HCT116 (cell line): ENCODE data around the gene PTBP1. TPM values are rescaled to one million over a fixed set of nuclear protein-coding genes. Genes with fewer than 3 reads are reported as not detected.

Source experiments
- ATAC-seq: fragments of 200-7000 bp; cut with Tn5 transposase; 2 replicates; pipeline ENCODE4 v1.9.1; 2020; ENCODE audit warnings: mild to moderate bottlenecking, moderate library complexity
- BruUV-seq: library from RNA; stranded (reverse); fragments of 400-500 nt; replicated peaks from 2 replicates; lab custom pipeline; 2021; lab: Mats Ljungman, UMichigan
- CTCF ChIA-PET: fragments of 300-600 bp; sonication (Branson Sonifier 250); formaldehyde crosslinking; loops from one replicate; lab custom pipeline; 2021; ENCODE audit warnings: antibody characterized with exemption; lab: Charles Lee
- POLR2A ChIA-PET: fragments of 300-600, 350-600 bp; sonication (Branson Sonifier 250); formaldehyde crosslinking; loops from one replicate; lab custom pipeline; 2021; ENCODE audit warnings: antibody characterized with exemption; lab: Charles Lee
- RAD21 ChIA-PET, 2 experiments: fragments of 300-600 bp; sonication (Branson Sonifier 250); formaldehyde crosslinking; loops; one replicate each; lab custom pipeline; 2023; ENCODE audit warnings: low total read pairs in 2 of 2; ENCODE audit not compliant: uncharacterized antibody in 2 of 2, unreplicated experiment in 2 of 2, low non-redundant PET in 1 of 2; lab: Charles Lee
- DNase-seq: peaks from one replicate; pipeline ENCODE4 v3.0.0-alpha.2; 2010; ENCODE audit warnings: low read depth, low spot score
- H2AFZ ChIP-seq: fragments of 200-600 bp; shearing (Covaris generic), sonication (generic); 2 replicates; pipeline ENCODE4 v1.6.1; 2017; ENCODE audit warnings: low read depth, mixed run types, mixed read lengths, antibody characterized with exemption, low read length; ENCODE audit not compliant: poor library complexity, severe bottlenecking
- H3K27ac ChIP-seq: 2 replicates; pipeline ENCODE4 v1.5.1; 2012; ENCODE audit warnings: low read depth, low read length
- H3K27me3 ChIP-seq: fragments of 200-600 bp; sonication (generic); 2 replicates; pipeline ENCODE4 v1.6.1; 2016; ENCODE audit warnings: mixed run types, low read length, mixed read lengths; ENCODE audit not compliant: insufficient read depth
- H3K36me3 ChIP-seq, 2 experiments: fragments of 200-500 bp in 1 of 2; fragments of 200-600 bp in 1 of 2; sonication (Bioruptor generic) in 1 of 2; sonication (generic) in 1 of 2; 2 replicates each; pipeline versions ENCODE4 v1.5.1 to v1.6.1; 2014 to 2016; ENCODE audit warnings: low read length in 2 of 2, inconsistent platforms in 1 of 2, mixed read lengths in 1 of 2, mixed run types in 1 of 2; ENCODE audit not compliant: insufficient read depth in 2 of 2, control insufficient read depth in 1 of 2
- H3K4me1 ChIP-seq, 2 experiments: fragments of 200-600 bp in 1 of 2; sonication (generic) in 1 of 2; 2 replicates each; pipeline versions ENCODE4 v1.5.1 to v1.6.1; 2012 to 2017; ENCODE audit warnings: low read length in 2 of 2, inconsistent platforms in 1 of 2, mild to moderate bottlenecking in 1 of 2, mixed read lengths in 1 of 2, mixed run types in 1 of 2, moderate library complexity in 1 of 2; ENCODE audit not compliant: insufficient read depth in 2 of 2, control insufficient read depth in 1 of 2
- H3K4me2 ChIP-seq: fragments of 200-600 bp; sonication (generic); 2 replicates; pipeline ENCODE4 v1.6.1; 2017; ENCODE audit warnings: mixed run types, low read length, mixed read lengths
- H3K4me3 ChIP-seq, 2 experiments: fragments of 200-600 bp in 1 of 2; sonication (generic) in 1 of 2; replicated peaks in 1 of 2; 2 replicates each; pipeline ENCODE4 v1.5.1; 2011 to 2016; ENCODE audit warnings: low read length in 2 of 2, control low read depth in 1 of 2, low read depth in 1 of 2, mild to moderate bottlenecking in 1 of 2, mixed read lengths in 1 of 2, mixed run types in 1 of 2
- H3K79me2 ChIP-seq: fragments of 200-600 bp; sonication (generic); 2 replicates; pipeline ENCODE4 v1.6.1; 2017; ENCODE audit warnings: mild to moderate bottlenecking, mixed run types, low read length, moderate library complexity, mixed read lengths; ENCODE audit not compliant: insufficient read depth
- H3K9ac ChIP-seq: fragments of 200-600 bp; sonication (generic); 2 replicates; pipeline ENCODE4 v1.6.1; 2016; ENCODE audit warnings: low read length, mixed read lengths
- H3K9me2 ChIP-seq: fragments of 200-600 bp; sonication (generic), shearing (Covaris generic); 2 replicates; pipeline ENCODE4 v1.6.1; 2017; ENCODE audit warnings: mixed run types, mild to moderate bottlenecking, moderate library complexity; ENCODE audit not compliant: insufficient read depth
- H3K9me3 ChIP-seq, 2 experiments: fragments of 200-500 bp in 1 of 2; fragments of 200-600 bp in 1 of 2; sonication (Bioruptor generic) in 1 of 2; sonication (generic) in 1 of 2; 2 replicates each; pipeline ENCODE4 v1.6.1; 2014 to 2017; ENCODE audit warnings: low read length in 2 of 2, mixed read lengths in 2 of 2, inconsistent platforms in 1 of 2, low read depth in 1 of 2, mild to moderate bottlenecking in 1 of 2, mixed run types in 1 of 2, moderate library complexity in 1 of 2; ENCODE audit not compliant: control insufficient read depth in 1 of 2, insufficient read depth in 1 of 2
- H4K20me1 ChIP-seq: fragments of 200-600 bp; sonication (generic), shearing (Covaris generic); 2 replicates; pipeline ENCODE4 v1.6.1; 2017; ENCODE audit warnings: mixed run types, mild to moderate bottlenecking, moderate library complexity; ENCODE audit not compliant: insufficient read depth
- CBX3 ChIP-seq: IDR thresholded peaks from 2 replicates; pipeline ENCODE4 v1.6.1; 2012; ENCODE audit warnings: low read depth
- CEBPB ChIP-seq: IDR thresholded peaks from 2 replicates; pipeline ENCODE4 v1.6.1; 2012; ENCODE audit warnings: low read depth
- CTCF ChIP-seq, 3 experiments: fragments of 200-600 bp in 1 of 3; sonication (generic) in 1 of 3; IDR thresholded peaks in 2 of 3; conservative IDR thresholded peaks in 1 of 3; 2 replicates each; pipeline ENCODE4 v1.5.1; 2012 to 2017; ENCODE audit warnings: low read depth in 2 of 3, low read length in 2 of 3, antibody characterized with exemption in 1 of 3, borderline replicate concordance in 1 of 3, control low read depth in 1 of 3, mild to moderate bottlenecking in 1 of 3, mixed read lengths in 1 of 3, mixed run types in 1 of 3, moderate library complexity in 1 of 3; ENCODE audit not compliant: insufficient read depth in 1 of 3
- EGR1 ChIP-seq: IDR thresholded peaks from 2 replicates; pipeline ENCODE4 v1.6.1; 2012; ENCODE audit warnings: low read depth
- ELF1 ChIP-seq: IDR thresholded peaks from 2 replicates; pipeline ENCODE4 v1.6.1; 2012; ENCODE audit warnings: low read depth, borderline replicate concordance
- EZH2 ChIP-seq: fragments of 200-600 bp; sonication (generic); IDR thresholded peaks from 2 replicates; pipeline ENCODE4 v1.6.1; 2017; ENCODE audit warnings: antibody characterized with exemption, mixed run types
- EZH2phosphoT487 ChIP-seq: fragments of 200-600 bp; IDR thresholded peaks from 2 replicates; pipeline ENCODE4 v1.6.1; 2018; ENCODE audit warnings: antibody characterized with exemption, borderline replicate concordance
- FOSL1 ChIP-seq: IDR thresholded peaks from 2 replicates; pipeline ENCODE4 v1.6.1; 2012; ENCODE audit warnings: low read depth
- JUND ChIP-seq: IDR thresholded peaks from 2 replicates; pipeline ENCODE4 v1.6.1; 2012
- MAX ChIP-seq: IDR thresholded peaks from 2 replicates; pipeline ENCODE4 v1.6.1; 2012
- POLR2A ChIP-seq: IDR thresholded peaks from 2 replicates; pipeline ENCODE4 v1.7.0; 2011; ENCODE audit warnings: borderline replicate concordance; ENCODE audit not compliant: insufficient read depth, insufficient read length; ENCODE audit errors: extremely low read depth
- POLR2AphosphoS5 ChIP-seq: IDR thresholded peaks from 2 replicates; pipeline ENCODE4 v1.6.1; 2011; ENCODE audit warnings: mild to moderate bottlenecking, low read depth, low read length, moderate library complexity
- RAD21 ChIP-seq: IDR thresholded peaks from 2 replicates; pipeline ENCODE4 v1.6.1; 2012; ENCODE audit warnings: low read depth, mild to moderate bottlenecking
- TCF7L2 ChIP-seq: IDR thresholded peaks from 2 replicates; pipeline ENCODE4 v1.7.0; 2011; ENCODE audit warnings: borderline replicate concordance, inconsistent platforms; ENCODE audit not compliant: insufficient read depth, insufficient read length; ENCODE audit errors: extremely low read depth
- ZBTB33 ChIP-seq: IDR thresholded peaks from 2 replicates; pipeline ENCODE4 v1.6.1; 2011; ENCODE audit warnings: mild to moderate bottlenecking, low read length, moderate library complexity; ENCODE audit not compliant: insufficient replicate concordance; ENCODE audit errors: extremely low read depth
- ZFX ChIP-seq: fragments of 450-650 bp; IDR thresholded peaks from 2 replicates; pipeline ENCODE4 v1.6.1; 2017
- ZNF274 ChIP-seq: fragments of 200-500 bp; sonication (Bioruptor generic); IDR thresholded peaks from 2 replicates; pipeline ENCODE4 v1.6.1; 2014; ENCODE audit warnings: mild to moderate bottlenecking, low read depth, low read length, inconsistent platforms
- intact Hi-C: fragments of 100-400 bp; cut with micrococcal nuclease; formaldehyde crosslinking; loops from 2 replicates; pipeline ENCODE4 v1.10.0; 2022
- total RNA-seq: library from RNA; stranded (reverse); gene quantifications from one replicate; pipeline ENCODE4 v1.2.1, GENCODE V29; 2021; ENCODE audit not compliant: unreplicated experiment

PTBP1 gene
- total RNA-seq, 1 experiment from 2014 or later: 676 TPM

- H3K27me3 ChIP-seq: no peaks in the 10 kb centered on the region
- ATAC-seq (no peak), DNase-seq (no peak)
- H4K20me1 ChIP-seq: no peaks in the 10 kb centered on the region
- ChIA-PET RAD21 (no interaction called here), CTCF (no interaction called here), POLR2A (no interaction called here)
- H3K9ac ChIP-seq: no peak overlapping the region
- no TSS peak for BruUV-seq
- no peaks in the 10 kb centered on the region for H3K9me2 ChIP-seq
- no peaks in the 10 kb centered on the region for H3K79me2 ChIP-seq
- H2AFZ ChIP-seq: no peak overlapping the region
- no peak overlapping the region for H3K27ac ChIP-seq
- H3K4me3 ChIP-seq: no peak overlapping the region
- no peaks in the 10 kb centered on the region for H3K9me3 ChIP-seq
- intact Hi-C loops: no loop called here
- no peaks in the 10 kb centered on the region for H3K36me3 ChIP-seq
- peaks cover 7 to 9% of the 10 kb centered on the region in 2 experiments; a peak in 3 of 4 replicates for H3K4me1 ChIP-seq
- TF ChIP-seq CTCF (IDR thresholded peaks at IDR 0.05 in 2 of 3, conservative IDR thresholded peaks at IDR 0.05 in 1 of 3; ENCODE audit: borderline replicate concordance in 1 of 3, insufficient read depth in 1 of 3, low read depth in 2 of 3, low read length in 2 of 3) (no peak), RAD21 (no peak), TCF7L2 (no peak), EZH2phosphoT487 (no peak), POLR2A (no peak), EGR1 (no peak), ZFX (no peak), FOSL1 (no peak), CBX3 (no peak), ZNF274 (no peak), CEBPB (no peak), EZH2 (no peak), ELF1 (no peak), JUND (no peak), MAX (no peak), POLR2AphosphoS5 (no peak), ZBTB33 (no peak)
- no peak overlapping the region for H3K4me2 ChIP-seq
Observed at GRCh38 chr19:824885-825284, 27.6 kb downstream of the PTBP1 start.
